HEK293 (cell line): Measurements from ENCODE around the gene SNX2.

Source experiments
- CTCF ChIA-PET: fragments of 350-600 bp; formaldehyde crosslinking; extraction: SDS; loops from one replicate; lab custom pipeline; 2021; ENCODE audit warnings: antibody characterized with exemption; lab: Yijun Ruan, JAX
- POLR2A ChIA-PET: fragments of 300-600 bp; formaldehyde crosslinking; extraction: SDS; loops from one replicate; lab custom pipeline; 2020; ENCODE audit warnings: antibody characterized with exemption, inconsistent platforms; lab: Yijun Ruan, JAX
- H3K27ac ChIP-seq: fragments of 200-500 bp; sonication (Bioruptor generic); 2 replicates; pipeline ENCODE4 v1.5.1; 2014; ENCODE audit warnings: low read depth, low read length, control low read depth, inconsistent platforms; ENCODE audit errors: extremely low read depth
- H3K36me3 ChIP-seq, 2 experiments: fragments of 200-500 bp in 1 of 2; sonication (Bioruptor generic) in 1 of 2; 1 replicate in 1 of 2; 2 replicates in 1 of 2; pipeline ENCODE4 v1.5.1; 2014 to 2017; ENCODE audit warnings: inconsistent platforms in 2 of 2, low read length in 2 of 2; ENCODE audit not compliant: control insufficient read depth in 2 of 2, insufficient read depth in 1 of 2
- H3K4me1 ChIP-seq: fragments of 200-500 bp; sonication (Bioruptor generic); 2 replicates; pipeline ENCODE4 v1.5.1; 2014; ENCODE audit warnings: mild to moderate bottlenecking, low read length, inconsistent platforms; ENCODE audit not compliant: control insufficient read depth, insufficient read depth
- H3K4me3 ChIP-seq: 2 replicates; pipeline ENCODE4 v1.5.1; 2011; ENCODE audit warnings: low read depth, mild to moderate bottlenecking, control low read depth, low read length, moderate library complexity
- H3K9me3 ChIP-seq: fragments of 200-500 bp; sonication (Bioruptor generic); 2 replicates; pipeline ENCODE4 v1.5.1; 2014; ENCODE audit warnings: low read depth, low read length, inconsistent platforms; ENCODE audit not compliant: control insufficient read depth, insufficient read depth
- BCL6B ChIP-seq: fragments of 450-650 bp; formaldehyde crosslinking; IDR thresholded peaks from 2 replicates; pipeline ENCODE4 v1.5.1; 2017; ENCODE audit warnings: missing biosample characterization, missing genetic modification characterization
- EGR2 ChIP-seq: fragments of 450-650 bp; formaldehyde crosslinking; IDR thresholded peaks from 2 replicates; pipeline ENCODE4 v1.5.1; 2016; ENCODE audit warnings: low read depth, missing biosample characterization, missing genetic modification characterization
- FEZF1 ChIP-seq: fragments of 450-650 bp; formaldehyde crosslinking; IDR thresholded peaks from 2 replicates; pipeline ENCODE4 v1.5.1; 2016; ENCODE audit warnings: missing biosample characterization, missing genetic modification characterization
- GLI4 ChIP-seq: fragments of 450-650 bp; formaldehyde crosslinking; IDR thresholded peaks from 2 replicates; pipeline ENCODE4 v1.5.1; 2016; ENCODE audit warnings: missing biosample characterization, missing genetic modification characterization
- GLIS1 ChIP-seq: fragments of 450-650 bp; formaldehyde crosslinking; IDR thresholded peaks from 2 replicates; pipeline ENCODE4 v1.5.1; 2016; ENCODE audit warnings: missing biosample characterization, missing genetic modification characterization
- MZF1 ChIP-seq: fragments of 450-650 bp; formaldehyde crosslinking; IDR thresholded peaks from 2 replicates; pipeline ENCODE4 v1.5.1; 2017; ENCODE audit warnings: missing biosample characterization, missing genetic modification characterization, borderline replicate concordance
- SP7 ChIP-seq: fragments of 450-650 bp; formaldehyde crosslinking; IDR thresholded peaks from 2 replicates; pipeline ENCODE4 v1.5.1; 2016; ENCODE audit warnings: missing biosample characterization, missing genetic modification characterization
- TCF7L2 ChIP-seq: IDR thresholded peaks from 2 replicates; pipeline ENCODE4 v1.6.1; 2011; ENCODE audit warnings: low read depth, mild to moderate bottlenecking, inconsistent platforms, low read length, moderate library complexity, borderline replicate concordance
- WT1 ChIP-seq: fragments of 450-650 bp; formaldehyde crosslinking; IDR thresholded peaks from 2 replicates; pipeline ENCODE4 v1.5.1; 2016; ENCODE audit warnings: missing biosample characterization, missing genetic modification characterization
- ZBTB17 ChIP-seq: fragments of 450-650 bp; formaldehyde crosslinking; IDR thresholded peaks from 2 replicates; pipeline ENCODE4 v1.5.1; 2016; ENCODE audit warnings: missing biosample characterization, missing genetic modification characterization
- ZBTB8A ChIP-seq: fragments of 450-650 bp; formaldehyde crosslinking; IDR thresholded peaks from 2 replicates; pipeline ENCODE4 v1.5.1; 2016; ENCODE audit warnings: missing biosample characterization, missing genetic modification characterization
- ZEB2 ChIP-seq: fragments of 450-650 bp; formaldehyde crosslinking; IDR thresholded peaks from 2 replicates; pipeline ENCODE4 v1.5.1; 2016; ENCODE audit warnings: missing biosample characterization, missing genetic modification characterization
- ZFHX2 ChIP-seq: fragments of 450-650 bp; formaldehyde crosslinking; conservative IDR thresholded peaks from 2 replicates; pipeline ENCODE4 v1.5.1; 2016; ENCODE audit warnings: missing biosample characterization, missing genetic modification characterization
- ZNF112 ChIP-seq: fragments of 450-650 bp; formaldehyde crosslinking; IDR thresholded peaks from 2 replicates; pipeline ENCODE4 v1.5.0; 2017; ENCODE audit warnings: missing biosample characterization, missing genetic modification characterization
- ZNF140 ChIP-seq: fragments of 450-650 bp; formaldehyde crosslinking; IDR thresholded peaks from 2 replicates; pipeline ENCODE4 v1.5.1; 2016; ENCODE audit warnings: missing biosample characterization, missing genetic modification characterization
- ZNF146 ChIP-seq: fragments of 450-650 bp; formaldehyde crosslinking; IDR thresholded peaks from 2 replicates; pipeline ENCODE4 v1.5.1; 2016; ENCODE audit warnings: missing biosample characterization, missing genetic modification characterization
- ZNF2 ChIP-seq: fragments of 450-650 bp; formaldehyde crosslinking; IDR thresholded peaks from 2 replicates; pipeline ENCODE4 v1.5.1; 2016; ENCODE audit warnings: missing biosample characterization, missing genetic modification characterization
- ZNF37A ChIP-seq: fragments of 450-650 bp; IDR thresholded peaks from 2 replicates; pipeline ENCODE4 v1.5.1; 2018; ENCODE audit warnings: missing biosample characterization, missing genetic modification characterization
- ZNF394 ChIP-seq: fragments of 450-650 bp; formaldehyde crosslinking; IDR thresholded peaks from 2 replicates; pipeline ENCODE4 v1.5.1; 2016; ENCODE audit warnings: missing biosample characterization, missing genetic modification characterization, mild to moderate bottlenecking, moderate library complexity, borderline replicate concordance
- ZNF544 ChIP-seq: fragments of 450-650 bp; formaldehyde crosslinking; IDR thresholded peaks from 2 replicates; pipeline ENCODE4 v1.5.0; 2017; ENCODE audit warnings: missing biosample characterization, missing genetic modification characterization
- ZNF555 ChIP-seq: fragments of 450-650 bp; formaldehyde crosslinking; conservative IDR thresholded peaks from 2 replicates; pipeline ENCODE4 v1.5.1; 2017; ENCODE audit warnings: missing biosample characterization, mild to moderate bottlenecking, missing genetic modification characterization, inconsistent platforms
- ZNF610 ChIP-seq: fragments of 450-650 bp; formaldehyde crosslinking; IDR thresholded peaks from 2 replicates; pipeline ENCODE4 v1.5.1; 2016; ENCODE audit warnings: missing biosample characterization, missing genetic modification characterization, borderline replicate concordance
- ZNF626 ChIP-seq: fragments of 450-650 bp; sonication (Bioruptor Pico); formaldehyde crosslinking; IDR thresholded peaks from 2 replicates; pipeline ENCODE4 v1.5.1; 2018; ENCODE audit warnings: missing biosample characterization, missing genetic modification characterization, inconsistent platforms
- ZNF654 ChIP-seq: fragments of 450-650 bp; formaldehyde crosslinking; IDR thresholded peaks from 2 replicates; pipeline ENCODE4 v1.5.1; 2016; ENCODE audit warnings: low read depth, missing biosample characterization, missing genetic modification characterization
- ZNF658 ChIP-seq: fragments of 450-650 bp; formaldehyde crosslinking; IDR thresholded peaks from 2 replicates; pipeline ENCODE4; 2016; ENCODE audit warnings: missing biosample characterization, missing genetic modification characterization
- ZNF768 ChIP-seq: fragments of 450-650 bp; formaldehyde crosslinking; IDR thresholded peaks from 2 replicates; pipeline ENCODE4 v1.5.1; 2018; ENCODE audit warnings: missing biosample characterization, mild to moderate bottlenecking, missing genetic modification characterization
- ZNF791 ChIP-seq: fragments of 450-650 bp; formaldehyde crosslinking; IDR thresholded peaks from 2 replicates; pipeline ENCODE4 v1.5.1; 2016; ENCODE audit warnings: missing biosample characterization, missing genetic modification characterization
- ZNF843 ChIP-seq: fragments of 450-650 bp; formaldehyde crosslinking; IDR thresholded peaks from 2 replicates; pipeline ENCODE4 v1.5.1; 2016; ENCODE audit warnings: missing biosample characterization, missing genetic modification characterization
- TF ChIP-seq, protein P1 (sequence below): fragments of 450-650 bp; formaldehyde crosslinking; IDR thresholded peaks from 2 replicates; pipeline ENCODE4 v1.5.1; 2017; ENCODE audit warnings: missing biosample characterization, missing genetic modification characterization
- TF ChIP-seq, protein P2 (sequence below): fragments of 450-650 bp; formaldehyde crosslinking; IDR thresholded peaks from 2 replicates; pipeline ENCODE4 v1.5.1; 2016; ENCODE audit warnings: missing biosample characterization, missing genetic modification characterization

SNX2 gene

DNA sequence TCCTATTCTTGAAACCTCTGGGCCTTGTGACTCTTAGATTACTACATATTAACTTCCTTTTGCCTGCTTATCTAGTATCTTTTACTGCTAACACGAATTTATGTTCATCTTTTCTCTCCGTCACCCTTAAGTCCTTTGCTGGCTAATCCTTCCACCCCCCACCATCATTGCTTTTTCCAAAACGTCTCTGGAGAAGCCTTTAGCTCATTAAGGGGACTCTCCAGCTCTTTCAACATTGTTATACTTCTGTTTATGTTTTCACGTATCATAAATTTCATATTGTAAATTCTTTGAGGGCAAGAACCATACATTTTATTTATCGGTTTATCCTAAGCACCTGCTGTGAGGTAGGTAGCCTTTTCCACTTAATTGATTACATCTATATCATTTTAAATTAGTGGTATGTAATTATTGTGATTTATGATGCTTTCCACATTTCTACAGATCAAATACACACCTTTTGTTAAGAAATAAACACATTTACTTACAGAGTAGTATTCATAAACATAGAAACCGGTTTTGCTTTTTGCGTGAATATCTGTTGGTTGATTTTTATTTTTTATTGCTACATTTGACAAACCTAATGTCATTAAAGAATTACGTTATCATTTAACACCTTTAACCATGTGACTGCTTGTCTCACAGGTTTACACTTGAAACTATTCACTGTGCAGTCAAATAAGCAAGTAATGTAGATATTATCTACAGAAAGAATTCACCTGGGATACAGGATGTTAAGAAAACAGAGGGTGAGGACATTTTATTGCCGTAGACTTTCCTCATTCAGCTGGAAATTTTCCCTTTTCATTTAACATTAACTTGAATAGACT is 15.4 kb upstream of the SNX2 start (continued):
- TF ChIP-seq, protein P1, sequence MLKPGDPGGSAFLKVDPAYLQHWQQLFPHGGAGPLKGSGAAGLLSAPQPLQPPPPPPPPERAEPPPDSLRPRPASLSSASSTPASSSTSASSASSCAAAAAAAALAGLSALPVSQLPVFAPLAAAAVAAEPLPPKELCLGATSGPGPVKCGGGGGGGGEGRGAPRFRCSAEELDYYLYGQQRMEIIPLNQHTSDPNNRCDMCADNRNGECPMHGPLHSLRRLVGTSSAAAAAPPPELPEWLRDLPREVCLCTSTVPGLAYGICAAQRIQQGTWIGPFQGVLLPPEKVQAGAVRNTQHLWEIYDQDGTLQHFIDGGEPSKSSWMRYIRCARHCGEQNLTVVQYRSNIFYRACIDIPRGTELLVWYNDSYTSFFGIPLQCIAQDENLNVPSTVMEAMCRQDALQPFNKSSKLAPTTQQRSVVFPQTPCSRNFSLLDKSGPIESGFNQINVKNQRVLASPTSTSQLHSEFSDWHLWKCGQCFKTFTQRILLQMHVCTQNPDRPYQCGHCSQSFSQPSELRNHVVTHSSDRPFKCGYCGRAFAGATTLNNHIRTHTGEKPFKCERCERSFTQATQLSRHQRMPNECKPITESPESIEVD (tag by site-specific recombination), result peak; percentile 85
- TF ChIP-seq ZNF658 (tag by site-specific recombination) (no peak), SP7 (peak; percentile 96), FEZF1 (peak; percentile 80), BCL6B (tag by site-specific recombination) (peak; percentile 65), WT1 (peak; percentile 47; the same call in 1 of the 2 replicates), ZNF146 (tag by site-specific recombination) (0 out of 2 replicates have a peak, but pooled peaks have one; percentile 34), ZNF37A (tag by site-specific recombination) (no peak), ZNF394 (tag by site-specific recombination) (0 out of 2 replicates have a peak, but pooled peaks have one; percentile 24), ZBTB17 (0 out of 2 replicates have a peak, but pooled peaks have one; percentile 9), ZNF768 (tag by site-specific recombination) (no peak), MZF1 (tag by site-specific recombination) (peak; percentile 28; the same call in 1 of the 2 replicates), ZNF843 (tag by site-specific recombination) (peak; percentile 52; the same call in 1 of the 2 replicates), TCF7L2 (peak; percentile 95)
- TF ChIP-seq, protein P2, sequence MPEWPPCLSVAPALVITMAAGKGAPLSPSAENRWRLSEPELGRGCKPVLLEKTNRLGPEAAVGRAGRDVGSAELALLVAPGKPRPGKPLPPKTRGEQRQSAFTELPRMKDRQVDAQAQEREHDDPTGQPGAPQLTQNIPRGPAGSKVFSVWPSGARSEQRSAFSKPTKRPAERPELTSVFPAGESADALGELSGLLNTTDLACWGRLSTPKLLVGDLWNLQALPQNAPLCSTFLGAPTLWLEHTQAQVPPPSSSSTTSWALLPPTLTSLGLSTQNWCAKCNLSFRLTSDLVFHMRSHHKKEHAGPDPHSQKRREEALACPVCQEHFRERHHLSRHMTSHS, result no peak
- TF ChIP-seq, all 188 proteins: peak for 22

GRCh38 chr5:122760236-122760635 is 14.6 kb upstream of the SNX2 start:
- H3K36me3 ChIP-seq, result no peaks in the 10 kb centered on the region
- ChIA-PET POLR2A (no interaction called here), CTCF (no interaction called here)
- no peak overlapping the region for H3K27ac ChIP-seq
- no peak overlapping the region for H3K4me3 ChIP-seq
- no peaks in the 10 kb centered on the region for H3K9me3 ChIP-seq
- TF ChIP-seq ZNF2 (tag by site-specific recombination), result no peak
- peak; percentile 75 for TF ChIP-seq ZFHX2
- no peak for TF ChIP-seq ZNF140 (tag by site-specific recombination)
- peak; percentile 70 for TF ChIP-seq EGR2 (tag by site-specific recombination)
- TF ChIP-seq GLIS1 (tag by site-specific recombination), result no peak
- no peak for TF ChIP-seq ZEB2 (tag by site-specific recombination)
- no peak for TF ChIP-seq ZNF791 (tag by site-specific recombination)
- TF ChIP-seq ZNF610 (tag by site-specific recombination), result no peak
- TF ChIP-seq ZNF555 (tag by site-specific recombination), result no peak
- no peak for TF ChIP-seq ZNF112 (tag by site-specific recombination)
- no peak for TF ChIP-seq ZBTB8A
- TF ChIP-seq GLI4 (tag by site-specific recombination), result no peak
- no peak for TF ChIP-seq ZNF654
- no peak for TF ChIP-seq ZNF544 (tag by site-specific recombination)
- no peak for TF ChIP-seq ZNF626 (tag by site-specific recombination)
- H3K4me1 ChIP-seq, result 0 out of 2 replicates have a peak, but pooled peaks cover 4% of the 10 kb centered on the region
